Gastrocnemius medialis (tissue), 4 donors: ENCODE measurements around the gene USP12. TPM values are rescaled to one million over a fixed set of nuclear protein-coding genes. Genes with fewer than 3 reads are reported as not detected.

Source experiments
- ATAC-seq, 2 donors: fragments of 150-250 bp; one replicate each; pipeline ENCODE4 v1.9.1; 2016
- DNase-seq, 2 donors: peaks; one replicate each; pipeline ENCODE4 v3.0.0-alpha.2; 2019
- H3K27ac ChIP-seq, 4 donors: fragments of 200-600 bp; sonication (generic); 1 replicate in 1 of 4; 2 replicates in 3 of 4; pipeline ENCODE4 v1.5.1; 2016 to 2018; ENCODE audit warnings: mild to moderate bottlenecking in 2 of 4, moderate library complexity in 1 of 4
- H3K27me3 ChIP-seq, 3 donors: fragments of 200-600 bp; sonication (generic) in 2 of 3; 1 replicate in 1 of 3; 2 replicates in 2 of 3; pipeline versions ENCODE4 v1.5.1 to v1.6.0; 2016 to 2019; ENCODE audit warnings: mild to moderate bottlenecking in 1 of 3, moderate library complexity in 1 of 3
- H3K36me3 ChIP-seq, 2 donors: fragments of 200-600 bp; sonication (generic) in 1 of 2; one replicate each; pipeline ENCODE4 v1.5.1; 2017 to 2018
- H3K4me1 ChIP-seq, 2 donors: fragments of 200-600 bp; sonication (generic) in 1 of 2; one replicate each; pipeline ENCODE4 v1.5.1; 2016 to 2017; ENCODE audit warnings: mild to moderate bottlenecking in 2 of 2
- H3K4me3 ChIP-seq, 4 donors: fragments of 200-600 bp; sonication (generic) in 3 of 4; 1 replicate in 1 of 4; 2 replicates in 3 of 4; pipeline ENCODE4 v1.5.1; 2016 to 2019; ENCODE audit warnings: mild to moderate bottlenecking in 2 of 4
- H3K9me3 ChIP-seq, 3 donors: fragments of 200-600 bp; sonication (generic) in 2 of 3; 1 replicate in 1 of 3; 2 replicates in 2 of 3; pipeline ENCODE4 v1.5.1; 2016 to 2019
- CTCF ChIP-seq, 5 experiments: fragments of 450-650 bp in 3 of 5; fragments of 200-600 bp in 2 of 5; sonication (generic) in 2 of 5; IDR thresholded peaks in 4 of 5; conservative IDR thresholded peaks in 1 of 5; 1 replicate in 4 of 5; 2 replicates in 1 of 5; pipeline ENCODE4 v1.5.1; 2016 to 2019; ENCODE audit warnings: antibody characterized with exemption in 5 of 5, mild to moderate bottlenecking in 3 of 5, moderate library complexity in 3 of 5
- POLR2A ChIP-seq, 2 donors: fragments of 450-650 bp; IDR thresholded peaks; one replicate each; pipeline ENCODE4 v1.6.1; 2017; ENCODE audit warnings: antibody characterized with exemption in 2 of 2, mild to moderate bottlenecking in 2 of 2, moderate library complexity in 2 of 2
- in situ Hi-C, 4 donors: fragments of 200-750 bp; cut with MboI; loops; one replicate each; pipeline versions ENCODE4 v1.15.0 to v1.8.0; 2017; ENCODE audit warnings: low sequenced_read_pairs in 4 of 4
- intact Hi-C: fragments of 100-400 bp; cut with DNase I; formaldehyde crosslinking; loops from one replicate; pipeline ENCODE4 v1.15.1; 2023; ENCODE audit warnings: low total_unique reads
- total RNA-seq, 4 donors: library from RNA; depleted of rRNA; stranded (reverse); fragments of >200 nt; gene quantifications; one replicate each; pipeline versions ENCODE4 v1.1.0 to v1.2.3, GENCODE V29; 2016

Gene USP12
- total RNA-seq, 4 donors from 2014 or later: 11.1 to 27.6 (median 13.1) TPM

- DNase-seq (no peak), ATAC-seq (no peak)
- TF ChIP-seq CTCF (IDR thresholded peaks at IDR 0.05 in 4 of 5, conservative IDR thresholded peaks at IDR 0.05 in 1 of 5) (no peak), POLR2A (IDR thresholded peaks at IDR 0.05) (no peak)
- H3K27ac ChIP-seq: no peak overlapping the region
- no peak overlapping the region for H3K4me3 ChIP-seq
- H3K4me1 ChIP-seq: no peaks in the 10 kb centered on the region
- no peaks in the 10 kb centered on the region for H3K27me3 ChIP-seq
- intact Hi-C loops: no loop called here
- in situ Hi-C loops: no loop called here
- H3K9me3 ChIP-seq: no peaks in the 10 kb centered on the region
- no peaks in the 10 kb centered on the region for H3K36me3 ChIP-seq
These were observed 154.7 kb downstream of the USP12 start for GRCh38 chr13:27016875-27017274.

Other genes starting within 250 kb of the USP12 start
- 100 to 1,000 TPM; 774 to 913 (median 796) TPM for gene RPL21, start 79.7 kb upstream of the USP12 start, total RNA-seq
- 1 to 10 TPM; 2.8 to 9.0 (median 5.7) TPM for gene RASL11A, start 99.0 kb upstream of the USP12 start, total RNA-seq